HG03045 (cell line): ENCODE data around the gene KDM6B.
A peak's percentile ranks its signal among the peaks of the same experiment; 100 is the strongest.
"Not testable (repeated sequence)": the region's sequence is repeated elsewhere in the genome, so short reads cannot be mapped to it uniquely, and the experiment has no call there.

ENCODE experiments used
- ATAC-seq: cut with Tn5 transposase; IDR thresholded peaks from one replicate; pipeline ENCODE4 v1.9.1; 2021; ENCODE audit warnings: mild to moderate bottlenecking, moderate library complexity; ENCODE audit not compliant: unreplicated experiment

The KDM6B gene

DNA sequence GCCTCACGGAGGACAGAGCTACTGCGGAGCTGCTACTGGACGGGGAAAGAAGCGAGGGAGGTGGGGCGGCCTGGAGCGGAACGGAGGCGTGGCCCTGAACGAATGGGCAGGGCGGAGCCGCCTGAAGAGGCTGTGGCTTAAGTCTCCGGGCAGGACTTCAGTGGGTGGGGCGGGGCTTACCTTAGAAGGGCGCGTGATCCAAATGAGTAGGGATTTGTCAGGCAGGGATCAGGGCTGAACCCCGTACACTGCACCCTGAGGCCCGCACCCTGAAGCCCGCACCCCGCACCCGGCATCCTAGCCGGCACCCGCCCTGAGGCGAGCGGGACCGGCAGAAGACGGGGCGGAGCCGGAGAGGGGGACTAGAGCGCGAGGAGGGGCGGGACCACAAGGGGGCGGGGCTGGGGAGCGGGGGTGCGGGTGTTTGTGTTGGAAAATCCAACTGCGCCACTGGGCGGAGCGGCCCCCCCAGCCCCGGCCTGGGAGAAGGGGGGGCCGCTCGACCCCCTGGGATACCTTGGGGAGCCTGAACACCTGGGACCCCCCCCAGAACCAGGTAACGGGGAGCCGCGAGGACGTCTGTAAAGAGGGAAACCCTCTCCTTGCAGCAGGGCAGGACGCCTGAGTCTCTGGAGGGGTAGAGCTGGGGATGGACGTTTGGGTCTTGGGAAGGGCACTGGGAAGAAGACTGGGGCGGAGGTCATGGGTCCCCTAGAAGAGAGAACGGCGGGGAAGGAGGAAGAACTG is at the start of gene KDM6B:
TSS of gene KDM6B (plus strand) at position 423 of the 747 bp plus-strand sequence. CDS start 11,338 bp downstream, outside the sequence.
- peak; percentile 45 for ATAC-seq

- ATAC-seq: no peak
Measured at GRCh38 chr17:7786866-7787265, 47.2 kb upstream of the KDM6B start.

DNA sequence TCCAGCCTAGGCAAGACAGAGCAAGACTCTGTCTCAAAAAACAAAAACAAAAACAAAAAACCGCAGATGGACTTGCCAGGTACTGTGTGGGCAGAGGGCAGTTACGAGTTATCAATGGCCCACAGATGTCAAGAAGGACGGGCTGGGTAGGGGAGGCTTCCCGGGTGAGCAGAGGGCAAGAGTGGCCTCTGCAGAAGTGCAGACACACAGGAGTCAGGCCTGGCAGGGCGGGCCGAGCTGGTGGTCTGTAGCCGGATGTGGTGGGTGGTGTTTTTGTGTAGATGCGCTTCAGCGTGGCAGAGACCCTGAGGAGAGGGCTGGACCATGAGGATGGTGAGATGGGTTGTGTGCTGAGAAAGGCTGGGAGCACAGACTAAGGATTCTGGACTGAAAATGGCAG is 44.9 kb upstream of the KDM6B start:
- no peak for ATAC-seq

GRCh38 chr17:7790150-7790549 is 43.9 kb upstream of the KDM6B start:
- no peak for ATAC-seq

DNA sequence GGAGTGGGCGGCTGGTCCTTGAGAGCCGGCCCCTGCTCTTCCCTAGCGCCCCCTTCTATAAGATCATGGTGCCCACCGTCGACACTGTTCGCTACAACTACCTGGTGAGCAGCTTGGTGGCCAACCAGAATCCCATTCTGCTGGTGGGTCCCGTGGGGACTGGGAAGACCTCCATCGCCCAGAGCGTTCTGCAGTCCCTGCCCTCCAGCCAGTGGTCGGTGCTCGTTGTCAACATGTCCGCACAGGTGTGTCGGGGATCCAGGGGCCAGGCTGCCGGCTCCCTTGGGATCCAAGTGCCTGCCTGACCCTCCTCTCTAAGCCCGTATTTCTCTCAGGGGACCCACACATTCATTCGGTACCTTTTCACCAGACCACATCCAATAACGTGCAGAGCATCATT is 41.4 kb upstream of the KDM6B start:
- ATAC-seq: no peak

DNA sequence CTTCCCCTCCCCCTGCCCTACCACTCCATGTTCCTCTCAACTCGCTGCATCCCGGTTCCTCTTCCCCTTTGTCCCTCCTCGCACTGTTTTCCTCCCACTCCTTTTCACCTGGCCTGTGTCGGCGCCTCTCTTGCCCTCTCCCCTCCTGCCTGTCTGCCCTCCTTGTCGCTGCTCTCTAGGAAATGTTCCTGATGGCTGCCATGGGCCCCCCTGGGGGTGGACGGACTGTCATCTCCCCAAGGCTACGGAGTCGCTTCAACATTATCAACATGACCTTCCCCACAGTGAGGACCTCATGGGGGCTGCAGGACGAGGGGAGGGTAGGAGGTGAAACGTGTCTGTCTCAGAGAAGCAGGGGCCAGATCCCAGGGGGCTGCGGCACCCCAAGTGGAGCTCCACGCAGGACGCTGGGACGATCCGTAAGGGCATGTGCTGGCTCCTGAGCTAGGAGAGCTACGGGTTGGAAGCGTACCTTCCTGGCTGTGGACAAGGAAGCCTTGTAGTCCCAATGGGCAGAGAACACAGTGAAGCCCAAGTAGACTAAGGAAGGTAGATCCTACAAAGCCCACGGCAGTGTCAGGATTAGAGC is 39.8 kb upstream of the KDM6B start:
- no peak for ATAC-seq

DNA sequence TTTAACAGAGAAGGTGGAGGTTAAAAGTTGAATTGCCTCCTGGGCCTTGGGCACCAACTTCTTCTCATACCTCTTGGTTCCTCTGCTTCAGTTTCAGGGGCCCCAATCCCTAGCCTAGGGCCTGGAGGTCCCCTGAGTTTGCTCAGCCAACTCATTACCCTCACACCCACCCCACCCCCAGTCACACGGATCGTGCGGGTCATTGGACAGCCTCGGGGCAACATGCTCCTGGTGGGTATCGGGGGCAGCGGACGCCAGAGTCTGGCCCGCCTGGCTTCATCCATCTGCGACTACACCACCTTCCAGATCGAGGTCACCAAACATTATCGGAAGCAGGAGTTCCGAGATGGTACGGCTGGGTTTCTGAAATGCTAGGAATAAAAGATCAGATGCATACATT is 36.0 kb upstream of the KDM6B start:
- no peak for ATAC-seq

- ATAC-seq: no peak
Measured at GRCh38 chr17:7798839-7799238, 35.2 kb upstream of the KDM6B start.

GRCh38 chr17:7803981-7804380 is 30.0 kb upstream of the KDM6B start:
- no peak for ATAC-seq

- no peak for ATAC-seq
Measured at GRCh38 chr17:7806587-7806986, 27.4 kb upstream of the KDM6B start.

DNA sequence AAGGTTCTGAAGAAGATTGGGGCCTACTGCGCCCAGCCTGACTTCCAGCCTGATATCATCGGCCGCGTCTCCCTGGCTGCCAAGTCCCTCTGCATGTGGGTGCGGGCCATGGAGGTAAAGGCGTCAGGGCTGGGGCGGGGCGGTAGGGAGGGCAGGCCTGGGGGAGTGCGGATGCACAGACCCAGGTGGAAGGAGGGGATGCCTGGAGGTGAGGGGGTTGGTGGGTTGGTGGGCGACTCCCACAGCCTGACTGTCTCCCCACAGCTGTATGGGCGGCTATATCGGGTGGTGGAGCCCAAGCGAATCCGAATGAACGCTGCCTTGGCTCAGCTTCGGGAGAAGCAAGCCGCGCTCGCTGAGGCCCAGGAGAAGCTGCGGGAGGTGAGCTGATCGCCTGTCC is 26.8 kb upstream of the KDM6B start:
- ATAC-seq: no peak

GRCh38 chr17:7809086-7809790 is 24.8 kb upstream of the KDM6B start:
- ATAC-seq: no peak

GRCh38 chr17:7809791-7810343 is 24.1 kb upstream of the KDM6B start:
- ATAC-seq: not testable (repeated sequence)

DNA sequence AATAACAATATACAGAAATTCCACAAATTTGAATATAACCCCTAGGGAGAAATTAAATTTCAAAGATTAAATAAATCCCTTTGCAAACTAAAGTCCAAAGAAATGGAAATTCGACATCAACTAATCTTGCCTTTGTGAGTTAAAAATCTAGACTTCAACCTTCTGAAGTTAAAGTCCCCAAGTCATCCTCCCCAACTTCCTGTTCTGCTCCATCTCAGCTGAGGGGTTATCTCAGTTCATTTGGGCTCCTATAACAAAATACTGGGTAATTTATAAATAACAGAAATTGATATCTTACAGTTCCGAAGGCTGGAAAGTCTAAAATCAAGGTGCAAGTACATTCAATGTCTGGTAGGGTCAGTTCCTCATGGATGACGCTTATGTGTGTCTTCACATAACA is 22.8 kb upstream of the KDM6B start:
- ATAC-seq: no peak

DNA sequence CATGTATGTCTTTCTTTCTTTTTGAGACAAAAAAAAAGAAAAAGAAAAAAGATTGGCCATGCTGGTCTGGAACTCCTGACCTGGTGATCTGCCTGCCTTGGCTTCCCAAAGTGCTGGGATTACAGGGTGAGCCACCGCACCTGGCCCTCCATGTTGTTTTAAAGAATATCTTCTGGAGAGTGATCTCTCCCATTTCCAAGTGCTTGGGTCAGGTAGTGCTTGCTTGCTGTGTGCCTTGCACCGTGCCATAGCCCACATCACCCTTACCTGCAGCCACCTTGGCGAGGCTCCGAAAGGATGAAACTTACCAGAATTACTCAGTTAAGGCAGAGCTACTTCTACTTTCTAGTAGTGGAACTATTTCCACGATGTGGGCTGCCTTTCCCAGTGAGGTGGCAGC is 19.0 kb upstream of the KDM6B start:
- no peak for ATAC-seq

- no peak for ATAC-seq
Measured at GRCh38 chr17:7816926-7817642, 16.9 kb upstream of the KDM6B start.

DNA sequence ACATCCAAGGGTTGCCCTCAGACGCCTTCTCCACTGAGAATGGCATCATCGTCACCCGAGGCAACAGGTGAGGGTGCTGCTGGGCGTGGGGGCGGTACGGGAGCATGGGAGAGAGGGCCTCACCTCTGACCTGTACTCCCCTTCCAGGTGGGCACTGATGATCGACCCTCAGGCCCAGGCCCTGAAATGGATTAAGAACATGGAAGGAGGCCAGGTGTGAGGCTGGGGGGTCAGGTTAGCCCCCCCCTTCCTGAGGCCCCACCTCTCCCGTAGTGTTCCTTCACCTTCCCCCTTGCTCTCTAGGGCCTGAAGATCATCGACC is 16.4 kb upstream of the KDM6B start:
- no peak for ATAC-seq

DNA sequence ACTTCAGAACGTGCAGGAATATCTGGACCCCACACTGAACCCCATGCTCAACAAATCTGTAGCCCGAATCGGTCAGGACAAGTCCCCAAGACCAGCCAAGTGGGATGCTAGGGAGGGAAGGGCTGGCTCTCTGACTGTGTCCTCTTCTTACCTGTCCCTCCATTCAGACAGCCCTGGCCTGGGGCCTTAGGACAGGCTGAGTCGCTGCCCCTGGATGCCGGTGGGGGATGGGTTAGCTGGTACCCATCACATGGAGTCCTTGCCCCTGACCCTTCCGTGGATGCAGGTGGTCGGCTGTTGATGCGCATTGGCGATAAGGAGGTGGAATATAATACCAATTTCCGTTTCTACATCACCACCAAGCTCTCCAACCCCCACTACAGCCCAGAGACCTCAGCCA is 16.0 kb upstream of the KDM6B start:
- no peak for ATAC-seq

DNA sequence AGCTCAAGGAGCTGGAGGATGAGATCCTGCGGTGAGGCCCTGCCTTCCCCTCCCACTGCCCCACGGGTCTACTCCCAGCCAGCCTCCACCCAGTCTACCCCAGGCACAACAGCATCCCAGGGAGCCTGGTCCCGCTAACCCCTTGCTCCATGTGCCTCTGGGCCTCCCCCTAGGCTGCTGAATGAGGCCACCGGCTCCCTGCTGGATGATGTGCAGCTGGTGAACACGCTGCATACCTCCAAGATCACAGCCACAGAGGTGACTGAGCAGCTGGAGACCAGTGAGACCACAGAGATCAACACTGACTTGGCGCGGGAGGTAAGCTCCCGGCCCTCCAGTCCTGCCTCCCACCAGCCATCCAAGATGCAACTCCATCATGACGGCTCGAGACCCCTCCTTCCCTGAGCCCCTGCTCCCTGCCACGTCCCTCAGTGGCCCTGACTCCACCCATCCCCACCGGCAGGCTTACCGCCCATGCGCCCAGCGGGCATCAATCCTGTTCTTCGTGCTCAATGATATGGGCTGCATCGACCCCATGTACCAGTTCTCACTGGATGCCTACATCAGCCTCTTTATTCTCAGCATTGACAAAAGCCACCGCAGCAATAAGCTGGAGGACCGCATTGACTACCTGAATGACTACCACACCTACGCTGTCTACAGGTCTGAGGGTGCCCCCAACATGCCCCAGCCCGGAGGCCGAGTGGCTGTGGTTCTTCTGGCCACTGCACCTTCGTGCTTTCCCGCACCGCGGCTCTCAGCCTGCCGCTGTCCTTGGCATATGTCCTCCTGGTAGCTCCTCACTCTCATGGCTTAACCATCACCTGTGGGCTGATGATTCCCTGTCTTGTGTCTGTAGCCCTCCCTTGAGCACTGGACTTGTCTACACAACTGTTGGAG is 15.0 kb upstream of the KDM6B start:
- ATAC-seq: no peak

DNA sequence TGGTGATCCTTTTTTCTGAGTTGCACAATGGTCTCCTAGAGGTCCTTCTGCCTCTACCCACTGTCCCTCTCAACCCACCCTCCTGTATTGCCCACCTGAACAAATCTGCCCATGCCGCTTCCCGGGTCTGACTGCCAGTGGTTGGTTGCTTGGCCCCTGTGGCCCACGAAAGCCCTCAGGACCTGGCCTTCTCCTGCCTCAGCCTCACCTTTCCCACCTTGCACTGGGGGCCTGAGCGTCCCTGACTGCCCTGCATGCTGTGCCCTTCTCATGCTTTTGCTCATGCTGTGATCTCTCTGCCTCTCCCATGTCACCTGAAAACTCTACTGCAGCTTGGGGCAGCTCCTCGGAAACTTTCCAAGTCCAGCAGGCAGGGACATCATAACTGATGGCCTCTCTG is 13.8 kb upstream of the KDM6B start:
- no peak for ATAC-seq
